SK-N-SH (cell line): ENCODE results near the gene CCNY. TPM values are rescaled to one million over a fixed set of nuclear protein-coding genes. Genes with fewer than 3 reads are reported as not detected.

Experiments
- CTCF ChIA-PET: fragments of 300-600, 350-600 bp; formaldehyde crosslinking; extraction: SDS; loops from one replicate; lab custom pipeline; 2021; lab: Yijun Ruan, JAX
- POLR2A ChIA-PET: fragments of 350-600 bp; sonication (Branson Sonifier 250); formaldehyde crosslinking; extraction: SDS; loops from one replicate; lab custom pipeline; 2020; ENCODE audit warnings: antibody characterized with exemption, inconsistent platforms; lab: Yijun Ruan, JAX
- DNase-seq: peaks from one replicate; pipeline ENCODE4 v3.0.0; 2012
- H2AFZ ChIP-seq: fragments of 200-600 bp; sonication (generic); 2 replicates; pipeline ENCODE4 v1.8.1; 2016; ENCODE audit warnings: antibody characterized with exemption, mild to moderate bottlenecking, low read depth
- H3F3A ChIP-seq: fragments of 200-600 bp; sonication (generic); replicated peaks from 2 replicates; pipeline ENCODE3; 2016; ENCODE audit warnings: antibody characterized with exemption, mild to moderate bottlenecking; ENCODE audit not compliant: insufficient read depth
- H3K27ac ChIP-seq, 2 experiments: fragments of 200-500 bp in 1 of 2; fragments of 200-600 bp in 1 of 2; sonication (Bioruptor generic) in 1 of 2; sonication (generic), shearing (Covaris generic) in 1 of 2; 2 replicates each; pipeline versions ENCODE4 v1.5.1 to v1.6.1; 2014 to 2016; ENCODE audit warnings: low read depth in 2 of 2, inconsistent platforms in 1 of 2, low read length in 1 of 2, mild to moderate bottlenecking in 1 of 2, mixed read lengths in 1 of 2
- H3K27me3 ChIP-seq: fragments of 200-600 bp; sonication (generic), shearing (Covaris generic); 2 replicates; pipeline ENCODE4 v1.6.1; 2016; ENCODE audit warnings: mixed run types; ENCODE audit not compliant: insufficient read depth
- H3K36me3 ChIP-seq, 2 experiments: fragments of 200-500 bp in 1 of 2; fragments of 200-600 bp in 1 of 2; sonication (Bioruptor generic) in 1 of 2; sonication (generic) in 1 of 2; replicated peaks in 1 of 2; 2 replicates each; pipeline versions ENCODE3 to v1.5.1; 2014 to 2016; ENCODE audit warnings: low read length in 1 of 2, mild to moderate bottlenecking in 1 of 2; ENCODE audit not compliant: insufficient read depth in 2 of 2, control insufficient read depth in 1 of 2
- H3K4me1 ChIP-seq, 2 experiments: fragments of 200-500 bp in 1 of 2; fragments of 200-600 bp in 1 of 2; sonication (Bioruptor generic) in 1 of 2; sonication (generic), shearing (Covaris generic) in 1 of 2; 2 replicates each; pipeline versions ENCODE4 v1.5.1 to v1.6.1; 2014 to 2016; ENCODE audit warnings: low read depth in 1 of 2, low read length in 1 of 2, mixed run types in 1 of 2; ENCODE audit not compliant: insufficient read depth in 2 of 2, control insufficient read depth in 1 of 2
- H3K4me2 ChIP-seq: fragments of 200-600 bp; sonication (generic), shearing (Covaris generic); 2 replicates; pipeline ENCODE4 v1.6.1; 2017; ENCODE audit warnings: mixed run types
- H3K4me3 ChIP-seq, 2 experiments: fragments of 200-500 bp in 1 of 2; fragments of 200-600 bp in 1 of 2; sonication (Bioruptor generic) in 1 of 2; sonication (generic), shearing (Covaris generic) in 1 of 2; 2 replicates each; pipeline versions ENCODE4 v1.5.1 to v1.8.1; 2014 to 2016; ENCODE audit warnings: low read depth in 2 of 2, inconsistent platforms in 1 of 2, low read length in 1 of 2, mild to moderate bottlenecking in 1 of 2, mixed read lengths in 1 of 2, moderate library complexity in 1 of 2
- H3K79me2 ChIP-seq: fragments of 200-600 bp; sonication (generic); 2 replicates; pipeline ENCODE4 v1.8.1; 2017; ENCODE audit warnings: mild to moderate bottlenecking; ENCODE audit not compliant: insufficient read depth
- H3K9ac ChIP-seq: fragments of 200-600 bp; sonication (generic); 2 replicates; pipeline ENCODE4 v1.6.1; 2017; ENCODE audit warnings: mixed run types
- H3K9me2 ChIP-seq: fragments of 200-600 bp; sonication (generic); 2 replicates; pipeline ENCODE4 v1.6.1; 2017; ENCODE audit warnings: mixed run types
- H3K9me3 ChIP-seq: fragments of 200-600 bp; sonication (generic); 2 replicates; pipeline ENCODE4 v1.6.1; 2017; ENCODE audit warnings: mixed run types, mild to moderate bottlenecking, moderate library complexity
- H4K20me1 ChIP-seq: fragments of 200-600 bp; sonication (generic); 2 replicates; pipeline ENCODE4 v1.6.1; 2017; ENCODE audit warnings: mild to moderate bottlenecking, mixed run types; ENCODE audit not compliant: insufficient read depth
- CHD2 ChIP-seq: fragments of 150-350 bp; IDR thresholded peaks from 2 replicates; pipeline ENCODE4 v1.6.1; 2018; ENCODE audit warnings: low read length; ENCODE audit not compliant: partially characterized antibody
- EZH2phosphoT487 ChIP-seq: fragments of 200-600 bp; sonication (generic); IDR thresholded peaks from 2 replicates; pipeline ENCODE4 v1.6.1; 2017; ENCODE audit warnings: low read depth, mixed run types, mild to moderate bottlenecking, antibody characterized with exemption, moderate library complexity, borderline replicate concordance
- FOXJ3 ChIP-seq: sonication (generic); formaldehyde crosslinking; IDR thresholded peaks from 2 replicates; pipeline ENCODE4 v1.5.1; 2020; ENCODE audit warnings: mild to moderate bottlenecking, missing genetic modification reagents
- GATA2 ChIP-seq: sonication (generic); formaldehyde crosslinking; IDR thresholded peaks from 2 replicates; pipeline ENCODE4 v1.5.0; 2020; ENCODE audit warnings: mild to moderate bottlenecking, missing genetic modification reagents
- MEF2A ChIP-seq: IDR thresholded peaks from 2 replicates; pipeline ENCODE4 v1.4.0; 2012; ENCODE audit warnings: low read depth, borderline replicate concordance
- MXI1 ChIP-seq: IDR thresholded peaks from 2 replicates; pipeline ENCODE4 v1.6.1; 2012; ENCODE audit warnings: mild to moderate bottlenecking, low read depth, low read length, improper control_type of control experiment
- NFIC ChIP-seq: IDR thresholded peaks from 2 replicates; pipeline ENCODE4 v1.4.0; 2012; ENCODE audit warnings: borderline replicate concordance
- PBX3 ChIP-seq: IDR thresholded peaks from 2 replicates; pipeline ENCODE4; 2012
- RFX5 ChIP-seq: IDR thresholded peaks from 2 replicates; pipeline ENCODE4 v1.6.1; 2012; ENCODE audit warnings: mild to moderate bottlenecking, improper control_type of control experiment, low read length
- SIN3A ChIP-seq: IDR thresholded peaks from 2 replicates; pipeline ENCODE4 v1.6.1; 2012; ENCODE audit warnings: low read depth, mild to moderate bottlenecking, low read length, moderate library complexity, borderline replicate concordance
- TEAD4 ChIP-seq: IDR thresholded peaks from 2 replicates; pipeline ENCODE4 v1.4.0; 2012; ENCODE audit warnings: mild to moderate bottlenecking, borderline replicate concordance; ENCODE audit not compliant: insufficient read depth
- USF2 ChIP-seq: fragments of 150-350 bp; IDR thresholded peaks from 2 replicates; pipeline ENCODE4 v1.6.1; 2017; ENCODE audit warnings: antibody characterized with exemption, low read length, low read depth, borderline replicate concordance
- YY1 ChIP-seq: IDR thresholded peaks from 2 replicates; pipeline ENCODE4 v1.4.0; 2012; ENCODE audit warnings: low read depth, mild to moderate bottlenecking
- WGBS: methylation state at CpG from one replicate; pipeline ENCODE4 v1.1.6; 2017; ENCODE audit warnings: low lambda C conversion rate; 5-methylcytosine and 5-hydroxymethylcytosine counted together
- polyA plus RNA-seq, 3 experiments: library from polyadenylated mRNA; depleted of rRNA; stranded (reverse); fragments of >200 nt; gene quantifications; 2 replicates each; pipeline ENCODE4 v1.2.3, GENCODE V29; 2012

CCNY gene
- polyA plus RNA-seq, 1 of the 3 experiments (the other 2 are of a cell fraction) = 29.4 TPM

- 100% methylated on average over 1 of the region's 4 CpGs for WGBS
Observed at GRCh38 chr10:35397953-35398352, 61.6 kb downstream of the CCNY start.

GRCh38 chr10:35398355-35398754 lies 62.0 kb downstream of the CCNY start:
- Histone ChIP-seq H3K9ac (no peak overlapping the region), H3K9me3 (no peaks in the 10 kb centered on the region), H3K79me2 (peaks cover 95% of the 10 kb centered on the region), H3K4me2 (no peak overlapping the region), H2AFZ (no peak overlapping the region), H3K27ac (no peak overlapping the region), H3F3A (no peaks in the 10 kb centered on the region), H3K4me1 (peaks cover 9 to 49% of the 10 kb centered on the region in 2 experiments; a peak in 3 of 4 replicates), H3K36me3 (no peaks in the 10 kb centered on the region), H4K20me1 (peaks cover 91% of the 10 kb centered on the region), H3K9me2 (no peaks in the 10 kb centered on the region), H3K27me3 (no peaks in the 10 kb centered on the region), H3K4me3 (no peak overlapping the region)
- peak; percentile 39 for DNase-seq
- TF ChIP-seq GATA2 (CRISPR knock-in tag) = no peak
- TF ChIP-seq MEF2A = no peak
- no peak for TF ChIP-seq USF2
- TF ChIP-seq MXI1 = no peak
- no peak for TF ChIP-seq FOXJ3 (CRISPR knock-in tag)
- no peak for TF ChIP-seq RFX5
- WGBS = 80% methylated on average over 8 of the region's 8 CpGs
- ChIA-PET CTCF (no interaction called here), POLR2A (no interaction called here)

More at GRCh38 chr10:35397953-35398352, 61.6 kb downstream of the CCNY start:
- Histone ChIP-seq H3K36me3 (no peaks in the 10 kb centered on the region), H3K27ac (no peak overlapping the region), H3F3A (no peaks in the 10 kb centered on the region), H3K4me2 (no peak overlapping the region), H3K4me1 (peaks cover 9 to 51% of the 10 kb centered on the region in 2 experiments; a peak in 3 of 4 replicates), H2AFZ (no peak overlapping the region), H4K20me1 (peaks cover 93% of the 10 kb centered on the region), H3K4me3 (no peak overlapping the region), H3K79me2 (peaks cover 96% of the 10 kb centered on the region), H3K9ac (no peak overlapping the region), H3K9me3 (no peaks in the 10 kb centered on the region), H3K27me3 (no peaks in the 10 kb centered on the region), H3K9me2 (no peaks in the 10 kb centered on the region)
- POLR2A ChIA-PET = no interaction called here
- DNase-seq = no peak
- CTCF ChIA-PET = no interaction called here
- no peak for TF ChIP-seq PBX3
- no peak for TF ChIP-seq NFIC
- no peak for TF ChIP-seq EZH2phosphoT487
- no peak for TF ChIP-seq MXI1
- no peak for TF ChIP-seq YY1
- no peak for TF ChIP-seq TEAD4
- no peak for TF ChIP-seq CHD2
- no peak for TF ChIP-seq SIN3A
